HEK293 (cell line): ENCODE results near the gene SFSWAP.
A peak's percentile ranks its signal among the peaks of the same experiment; 100 is the strongest.

Experiments
- CTCF ChIA-PET: fragments of 350-600 bp; formaldehyde crosslinking; extraction: SDS; loops from one replicate; lab custom pipeline; 2021; ENCODE audit warnings: antibody characterized with exemption; lab: Yijun Ruan, JAX
- POLR2A ChIA-PET: fragments of 300-600 bp; formaldehyde crosslinking; extraction: SDS; loops from one replicate; lab custom pipeline; 2020; ENCODE audit warnings: antibody characterized with exemption, inconsistent platforms; lab: Yijun Ruan, JAX
- H3K27ac ChIP-seq: fragments of 200-500 bp; sonication (Bioruptor generic); 2 replicates; pipeline ENCODE4 v1.5.1; 2014; ENCODE audit warnings: low read depth, low read length, control low read depth, inconsistent platforms; ENCODE audit errors: extremely low read depth
- H3K36me3 ChIP-seq, 2 experiments: fragments of 200-500 bp in 1 of 2; sonication (Bioruptor generic) in 1 of 2; 1 replicate in 1 of 2; 2 replicates in 1 of 2; pipeline ENCODE4 v1.5.1; 2014 to 2017; ENCODE audit warnings: inconsistent platforms in 2 of 2, low read length in 2 of 2; ENCODE audit not compliant: control insufficient read depth in 2 of 2, insufficient read depth in 1 of 2
- H3K4me1 ChIP-seq: fragments of 200-500 bp; sonication (Bioruptor generic); 2 replicates; pipeline ENCODE4 v1.5.1; 2014; ENCODE audit warnings: mild to moderate bottlenecking, low read length, inconsistent platforms; ENCODE audit not compliant: control insufficient read depth, insufficient read depth
- H3K4me3 ChIP-seq: 2 replicates; pipeline ENCODE4 v1.5.1; 2011; ENCODE audit warnings: low read depth, mild to moderate bottlenecking, control low read depth, low read length, moderate library complexity
- H3K9me3 ChIP-seq: fragments of 200-500 bp; sonication (Bioruptor generic); 2 replicates; pipeline ENCODE4 v1.5.1; 2014; ENCODE audit warnings: low read depth, low read length, inconsistent platforms; ENCODE audit not compliant: control insufficient read depth, insufficient read depth
- CTCF ChIP-seq: fragments of 450-650 bp; formaldehyde crosslinking; IDR thresholded peaks from 2 replicates; pipeline ENCODE4 v1.5.1; 2016; ENCODE audit warnings: missing biosample characterization, missing genetic modification characterization
- KLF1 ChIP-seq: fragments of 450-650 bp; formaldehyde crosslinking; IDR thresholded peaks from 2 replicates; pipeline ENCODE4 v1.5.1; 2016; ENCODE audit warnings: missing biosample characterization, missing genetic modification characterization
- MYNN ChIP-seq: fragments of 450-650 bp; formaldehyde crosslinking; IDR thresholded peaks from 2 replicates; pipeline ENCODE4 v1.5.1; 2016; ENCODE audit warnings: missing biosample characterization, missing genetic modification characterization, borderline replicate concordance
- SCRT1 ChIP-seq: fragments of 450-650 bp; formaldehyde crosslinking; IDR thresholded peaks from 2 replicates; pipeline ENCODE4 v1.5.1; 2016; ENCODE audit warnings: missing biosample characterization, missing genetic modification characterization, borderline replicate concordance
- ZFHX2 ChIP-seq: fragments of 450-650 bp; formaldehyde crosslinking; conservative IDR thresholded peaks from 2 replicates; pipeline ENCODE4 v1.5.1; 2016; ENCODE audit warnings: missing biosample characterization, missing genetic modification characterization
- ZNF114 ChIP-seq: fragments of 450-650 bp; formaldehyde crosslinking; IDR thresholded peaks from 2 replicates; pipeline ENCODE4 v1.5.0; 2017; ENCODE audit warnings: missing biosample characterization, missing genetic modification characterization
- ZNF175 ChIP-seq: fragments of 450-650 bp; formaldehyde crosslinking; IDR thresholded peaks from 2 replicates; pipeline ENCODE4 v1.5.1; 2016; ENCODE audit warnings: missing biosample characterization, missing genetic modification characterization
- ZNF221 ChIP-seq: fragments of 450-650 bp; formaldehyde crosslinking; IDR thresholded peaks from 2 replicates; pipeline ENCODE4 v1.5.1; 2017; ENCODE audit warnings: missing biosample characterization, missing genetic modification characterization, borderline replicate concordance
- ZNF274 ChIP-seq, 2 experiments: fragments of 200-500 bp in 1 of 2; fragments of 450-650 bp in 1 of 2; sonication (Bioruptor generic) in 1 of 2; formaldehyde crosslinking in 1 of 2; IDR thresholded peaks; 2 replicates each; pipeline versions ENCODE4 v1.5.1 to v1.6.1; 2014 to 2016; ENCODE audit warnings: borderline replicate concordance in 1 of 2, inconsistent platforms in 1 of 2, low read length in 1 of 2, missing biosample characterization in 1 of 2, missing genetic modification characterization in 1 of 2
- ZNF488 ChIP-seq: fragments of 450-650 bp; formaldehyde crosslinking; IDR thresholded peaks from 2 replicates; pipeline ENCODE4 v1.5.1; 2016; ENCODE audit warnings: missing biosample characterization, missing genetic modification characterization
- ZNF510 ChIP-seq: fragments of 450-650 bp; formaldehyde crosslinking; IDR thresholded peaks from 2 replicates; pipeline ENCODE4 v1.5.1; 2018; ENCODE audit warnings: mild to moderate bottlenecking, missing genetic modification characterization, missing biosample characterization; ENCODE audit not compliant: insufficient replicate concordance
- ZNF544 ChIP-seq: fragments of 450-650 bp; formaldehyde crosslinking; IDR thresholded peaks from 2 replicates; pipeline ENCODE4 v1.5.0; 2017; ENCODE audit warnings: missing biosample characterization, missing genetic modification characterization
- ZNF837 ChIP-seq: fragments of 450-650 bp; formaldehyde crosslinking; IDR thresholded peaks from 2 replicates; pipeline ENCODE4 v1.5.1; 2016; ENCODE audit warnings: missing biosample characterization, missing genetic modification characterization
- TF ChIP-seq, protein P1 (sequence below): fragments of 450-650 bp; formaldehyde crosslinking; IDR thresholded peaks from 2 replicates; pipeline ENCODE4 v1.5.1; 2016; ENCODE audit warnings: missing biosample characterization, missing genetic modification characterization
- TF ChIP-seq, protein P2 (sequence below): fragments of 450-650 bp; formaldehyde crosslinking; IDR thresholded peaks from 2 replicates; pipeline ENCODE4 v1.5.1; 2016; ENCODE audit warnings: missing biosample characterization, missing genetic modification characterization

Gene SFSWAP

GRCh38 chr12:131818821-131819585, 108.1 kb downstream of the SFSWAP start (continued):
- TF ChIP-seq, protein P1, sequence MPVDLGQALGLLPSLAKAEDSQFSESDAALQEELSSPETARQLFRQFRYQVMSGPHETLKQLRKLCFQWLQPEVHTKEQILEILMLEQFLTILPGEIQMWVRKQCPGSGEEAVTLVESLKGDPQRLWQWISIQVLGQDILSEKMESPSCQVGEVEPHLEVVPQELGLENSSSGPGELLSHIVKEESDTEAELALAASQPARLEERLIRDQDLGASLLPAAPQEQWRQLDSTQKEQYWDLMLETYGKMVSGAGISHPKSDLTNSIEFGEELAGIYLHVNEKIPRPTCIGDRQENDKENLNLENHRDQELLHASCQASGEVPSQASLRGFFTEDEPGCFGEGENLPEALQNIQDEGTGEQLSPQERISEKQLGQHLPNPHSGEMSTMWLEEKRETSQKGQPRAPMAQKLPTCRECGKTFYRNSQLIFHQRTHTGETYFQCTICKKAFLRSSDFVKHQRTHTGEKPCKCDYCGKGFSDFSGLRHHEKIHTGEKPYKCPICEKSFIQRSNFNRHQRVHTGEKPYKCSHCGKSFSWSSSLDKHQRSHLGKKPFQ (tag by site-specific recombination), result no peak
- TF ChIP-seq ZNF274 (IDR thresholded peaks at IDR 0.05; ENCODE audit: low read length), result no peak
- no peak for TF ChIP-seq ZNF274 (tag by site-specific recombination; IDR thresholded peaks at IDR 0.05; ENCODE audit: borderline replicate concordance)
- TF ChIP-seq MYNN, result no peak
- no peak for TF ChIP-seq ZNF544 (tag by site-specific recombination)
- no peak for TF ChIP-seq ZNF114
- peak; percentile 85 for TF ChIP-seq KLF1 (tag by site-specific recombination)

DNA sequence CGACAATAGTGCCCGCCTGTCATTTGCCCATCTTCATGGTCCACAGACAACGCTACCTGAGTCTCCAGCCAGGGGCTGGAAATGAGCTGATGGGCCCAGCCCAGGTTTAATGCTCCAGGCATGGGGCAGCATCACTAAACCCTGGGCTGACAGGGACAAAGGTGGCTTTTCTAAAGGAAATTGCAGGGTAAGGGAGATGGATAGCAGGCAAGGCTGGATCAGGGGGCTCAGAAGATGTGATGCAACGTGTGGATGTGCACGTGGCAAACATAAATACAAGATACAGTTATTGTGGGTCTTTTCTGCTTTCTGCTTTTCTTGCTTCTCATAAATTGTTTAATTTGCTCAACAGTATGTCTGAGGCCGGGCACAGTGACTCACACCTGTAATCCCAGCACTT, 113.6 kb downstream of the SFSWAP start:
- H3K4me1 ChIP-seq, result no peaks in the 10 kb centered on the region; the same call in 1 of the 2 replicates
- TF ChIP-seq ZNF510 (tag by site-specific recombination) (no peak), CTCF (tag by site-specific recombination) (no peak), ZNF488 (tag by site-specific recombination) (no peak), ZNF221 (tag by site-specific recombination) (no peak), ZFHX2 (no peak), ZNF837 (tag by site-specific recombination) (no peak), SCRT1 (tag by site-specific recombination) (no peak), ZNF175 (tag by site-specific recombination) (no peak)
- TF ChIP-seq, protein P2, sequence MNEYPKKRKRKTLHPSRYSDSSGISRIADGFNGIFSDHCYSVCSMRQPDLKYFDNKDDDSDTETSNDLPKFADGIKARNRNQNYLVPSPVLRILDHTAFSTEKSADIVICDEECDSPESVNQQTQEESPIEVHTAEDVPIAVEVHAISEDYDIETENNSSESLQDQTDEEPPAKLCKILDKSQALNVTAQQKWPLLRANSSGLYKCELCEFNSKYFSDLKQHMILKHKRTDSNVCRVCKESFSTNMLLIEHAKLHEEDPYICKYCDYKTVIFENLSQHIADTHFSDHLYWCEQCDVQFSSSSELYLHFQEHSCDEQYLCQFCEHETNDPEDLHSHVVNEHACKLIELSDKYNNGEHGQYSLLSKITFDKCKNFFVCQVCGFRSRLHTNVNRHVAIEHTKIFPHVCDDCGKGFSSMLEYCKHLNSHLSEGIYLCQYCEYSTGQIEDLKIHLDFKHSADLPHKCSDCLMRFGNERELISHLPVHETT (tag by site-specific recombination), result no peak
- TF ChIP-seq, protein P1 (tag by site-specific recombination), result no peak
- TF ChIP-seq, all 188 proteins: peak for 0
- no peaks in the 10 kb centered on the region for H3K36me3 ChIP-seq
- H3K27ac ChIP-seq, result no peak overlapping the region
- ChIA-PET CTCF (no interaction called here), POLR2A (no interaction called here)
- H3K9me3 ChIP-seq, result no peaks in the 10 kb centered on the region
- no peak overlapping the region for H3K4me3 ChIP-seq
